ENCODE results near the gene DEPDC1B.
A peak's percentile ranks its signal among the peaks of the same experiment; 100 is the strongest.
"Not testable (repeated sequence)": the region's sequence is repeated elsewhere in the genome, so short reads cannot be mapped to it uniquely, and the experiment has no call there.

DEPDC1B gene

GRCh38 chr5:60699609-60700415, at the start of gene DEPDC1B:
DEPDC1B (minus strand) TSS chr5:60700166; CDS start chr5:60700093, 73 bp downstream.
- TF ChIP-seq CTCF (IDR thresholded peaks at IDR 0.05; ENCODE audit: low read depth, low read length) = peak; percentile 12; the same call in 1 of the 2 replicates
- H3K4me3 ChIP-seq (ENCODE audit: low read depth, low read length) = peak within 1 kb of the TSS; percentile 78

- TF ChIP-seq CTCF (IDR thresholded peaks at IDR 0.05; ENCODE audit: low read depth, low read length) = no peak
- H3K4me3 ChIP-seq (ENCODE audit: low read depth, low read length) = no peak overlapping the region
These were observed 44.7 kb upstream of the DEPDC1B start for GRCh38 chr5:60744682-60745081.

GRCh38 chr5:60743511-60744314, 43.7 kb upstream of the DEPDC1B start:
- no peak overlapping the region for H3K4me3 ChIP-seq (ENCODE audit: low read depth, low read length)
- no peak for TF ChIP-seq CTCF (IDR thresholded peaks at IDR 0.05; ENCODE audit: low read depth, low read length)

GRCh38 chr5:60740322-60740721, 40.4 kb upstream of the DEPDC1B start:
- no peak for TF ChIP-seq CTCF (IDR thresholded peaks at IDR 0.05; ENCODE audit: low read depth, low read length)
- no peak overlapping the region for H3K4me3 ChIP-seq (ENCODE audit: low read depth, low read length)

GRCh38 chr5:60738933-60739332, 39.0 kb upstream of the DEPDC1B start:
- no peak for TF ChIP-seq CTCF (IDR thresholded peaks at IDR 0.05; ENCODE audit: low read depth, low read length)
- no peak overlapping the region for H3K4me3 ChIP-seq (ENCODE audit: low read depth, low read length)

GRCh38 chr5:60738461-60738860, 38.5 kb upstream of the DEPDC1B start:
- TF ChIP-seq CTCF (IDR thresholded peaks at IDR 0.05; ENCODE audit: low read depth, low read length) = no peak
- H3K4me3 ChIP-seq (ENCODE audit: low read depth, low read length) = no peak overlapping the region

- H3K4me3 ChIP-seq (ENCODE audit: low read depth, low read length) = not testable (repeated sequence)
These were observed 30.9 kb upstream of the DEPDC1B start for GRCh38 chr5:60730858-60731257.
